B cell (primary cell): ENCODE measurements around the gene NHS. TPM values are rescaled to one million over a fixed set of nuclear protein-coding genes. Genes with fewer than 3 reads are reported as not detected.

Experiments
- ATAC-seq: fragments of 200-7000 bp; cut with Tn5 transposase; one replicate; pipeline ENCODE4 v1.10.0; 2021; ENCODE audit warnings: low read depth, mild to moderate bottlenecking, moderate number of reproducible peaks, moderate library complexity
- CTCF ChIA-PET: fragments of 350-600 bp; sonication (Branson Sonifier 250); formaldehyde crosslinking; loops from one replicate; lab custom pipeline; 2021; ENCODE audit warnings: antibody characterized with exemption, inconsistent platforms; lab: Charles Lee
- POLR2A ChIA-PET: fragments of 350-600 bp; sonication (Branson Sonifier 250); formaldehyde crosslinking; loops from one replicate; lab custom pipeline; 2021; ENCODE audit warnings: antibody characterized with exemption; lab: Charles Lee
- DNase-seq: peaks from one replicate; pipeline ENCODE4 v3.0.0; 2013
- H2AFZ ChIP-seq: 2 replicates; pipeline ENCODE4 v1.6.1; 2012; ENCODE audit warnings: mild to moderate bottlenecking, low read depth, low read length; ENCODE audit not compliant: insufficient read depth, poor library complexity, severe bottlenecking
- H3K27ac ChIP-seq, 2 donors: 1 replicate in 1 of 2; 2 replicates in 1 of 2; pipeline ENCODE4 v1.5.1; 2012 to 2013; ENCODE audit warnings: low read length in 2 of 2, mild to moderate bottlenecking in 2 of 2, moderate library complexity in 1 of 2
- H3K27me3 ChIP-seq, 4 experiments: fragments of 200-600 bp in 1 of 4; sonication (generic) in 1 of 4; replicated peaks in 1 of 4; 1 replicate in 2 of 4; 2 replicates in 2 of 4; pipeline versions ENCODE4 v1.6.1 to v1.7.0; 2013 to 2016; ENCODE audit warnings: low read length in 3 of 4, mild to moderate bottlenecking in 2 of 4, mixed read lengths in 1 of 4, moderate library complexity in 1 of 4; ENCODE audit not compliant: insufficient read depth in 4 of 4, control insufficient read depth in 3 of 4; ENCODE audit errors: control extremely low read depth in 1 of 4
- H3K36me3 ChIP-seq, 2 experiments: replicated peaks in 1 of 2; 1 replicate in 1 of 2; 2 replicates in 1 of 2; pipeline versions ENCODE4 v1.6.1 to v1.7.1; 2013; ENCODE audit warnings: low read length in 1 of 2; ENCODE audit not compliant: insufficient read depth in 2 of 2, control insufficient read depth in 1 of 2; ENCODE audit errors: control extremely low read depth in 1 of 2, extremely low read depth in 1 of 2
- H3K4me1 ChIP-seq, 2 donors: fragments of 200-600 bp in 1 of 2; sonication (generic) in 1 of 2; 1 replicate in 1 of 2; 2 replicates in 1 of 2; pipeline versions ENCODE4 v1.5.1 to v1.6.1; 2013 to 2017; ENCODE audit warnings: low read length in 2 of 2; ENCODE audit not compliant: control insufficient read depth in 2 of 2, insufficient read depth in 2 of 2
- H3K4me2 ChIP-seq: replicated peaks from 2 replicates; pipeline ENCODE3; 2012; ENCODE audit warnings: mild to moderate bottlenecking, low read depth, low read length; ENCODE audit not compliant: poor library complexity, severe bottlenecking
- H3K4me3 ChIP-seq, 5 experiments: fragments of 200-600 bp in 1 of 5; sonication (generic) in 1 of 5; 1 replicate in 3 of 5; 2 replicates in 2 of 5; pipeline versions ENCODE4 v1.5.1 to v1.7.0; 2011 to 2016; ENCODE audit warnings: low read length in 4 of 5, mild to moderate bottlenecking in 4 of 5, low read depth in 2 of 5, control low read depth in 1 of 5, moderate library complexity in 1 of 5; ENCODE audit not compliant: insufficient read depth in 1 of 5; ENCODE audit errors: control extremely low read depth in 1 of 5, extremely low read depth in 1 of 5
- H3K79me2 ChIP-seq: fragments of 200-600 bp; sonication (generic); one replicate; pipeline ENCODE4 v1.6.0; 2016; ENCODE audit warnings: low read length; ENCODE audit not compliant: control insufficient read depth, insufficient read depth
- H3K9ac ChIP-seq: fragments of 200-600 bp; sonication (generic); 2 replicates; pipeline ENCODE4 v1.6.1; 2017; ENCODE audit warnings: mild to moderate bottlenecking, low read length, moderate library complexity
- H3K9me3 ChIP-seq, 3 donors: one replicate each; pipeline versions ENCODE4 v1.6.1 to v1.7.1; 2013; ENCODE audit warnings: low read length in 2 of 3; ENCODE audit not compliant: control insufficient read depth in 2 of 3, insufficient read depth in 1 of 3; ENCODE audit errors: control extremely low read depth in 1 of 3
- H4K20me1 ChIP-seq: 2 replicates; pipeline ENCODE4 v1.6.0; 2012; ENCODE audit warnings: mild to moderate bottlenecking, low read length; ENCODE audit not compliant: insufficient read depth, control insufficient read depth, poor library complexity, severe bottlenecking
- H3K27ac Mint-ChIP-seq: one replicate; pipeline ENCODE4 v1.8.0; 2021; ENCODE audit warnings: mixed read lengths
- H3K27me3 Mint-ChIP-seq: one replicate; pipeline ENCODE4 v1.8.0; 2021; ENCODE audit warnings: mixed read lengths
- H3K4me1 Mint-ChIP-seq: one replicate; pipeline ENCODE4 v1.8.0; 2021; ENCODE audit warnings: mixed read lengths
- H3K4me3 Mint-ChIP-seq: one replicate; pipeline ENCODE4 v1.8.0; 2021; ENCODE audit warnings: mixed read lengths
- H3K9me3 Mint-ChIP-seq: one replicate; pipeline ENCODE4 v1.8.0; 2022; ENCODE audit warnings: mixed read lengths; ENCODE audit not compliant: insufficient read depth
- CTCF ChIP-seq: fragments of 200-600 bp; IDR thresholded peaks from one replicate; pipeline ENCODE4 v1.8.0; 2022; ENCODE audit warnings: antibody characterized with exemption, mild to moderate bottlenecking
- EZH2 ChIP-seq: IDR thresholded peaks from 2 replicates; pipeline ENCODE4 v1.6.1; 2012; ENCODE audit warnings: borderline replicate concordance, low read depth, mild to moderate bottlenecking, moderate library complexity, low read length; ENCODE audit not compliant: insufficient read depth, poor library complexity, severe bottlenecking
- WGBS: methylation state at CpG from one replicate; pipeline ENCODE4 v1.1.5; 2013; ENCODE audit warnings: missing lambda C conversion rate; ENCODE audit not compliant: insufficient coverage; 5-methylcytosine and 5-hydroxymethylcytosine counted together
- intact Hi-C: fragments of 100-400 bp; cut with micrococcal nuclease; formaldehyde crosslinking; loops from one replicate; pipeline ENCODE4 v1.10.0; 2022
- polyA plus RNA-seq: library from polyadenylated mRNA; depleted of rRNA; stranded (reverse); fragments of >200 nt; gene quantifications from 2 replicates; pipeline ENCODE4 v1.2.3, GENCODE V29; 2012
- total RNA-seq, 2 donors: library from RNA; stranded (reverse); fragments of 120-200 nt in 1 of 2; gene quantifications; 1 replicate in 1 of 2; 2 replicates in 1 of 2; pipeline versions ENCODE4 v1.2.3 to v1.2.4, GENCODE V29; 2013 to 2022

NHS gene
- total and polyA plus RNA-seq, 2 donors (not counting 1 experiment from before 2014, with no cell fraction given): not detected

- TF ChIP-seq CTCF: no peak
- no peak for TF ChIP-seq EZH2
- POLR2A ChIA-PET: no interaction called here
- H3K27ac Mint-ChIP-seq: no peak overlapping the region
- Histone ChIP-seq H2AFZ (no peak overlapping the region), H3K27ac (no peak overlapping the region), H3K9ac (no peak overlapping the region), H3K4me3 (no peak overlapping the region), H3K4me1 (no peaks in the 10 kb centered on the region), H4K20me1 (no peaks in the 10 kb centered on the region), H3K36me3 (peaks cover 0 to 2% of the 10 kb centered on the region in 2 experiments), H3K9me3 (no peaks in the 10 kb centered on the region), H3K27me3 (no peaks in the 10 kb centered on the region), H3K79me2 (no peaks in the 10 kb centered on the region), H3K4me2 (no peak overlapping the region)
- intact Hi-C loops: no loop called here
- no peaks in the 10 kb centered on the region for H3K9me3 Mint-ChIP-seq
- 100% methylated on average over 1 of the region's 5 CpGs for WGBS
- peaks cover 2% of the 10 kb centered on the region for H3K4me1 Mint-ChIP-seq
- no peak overlapping the region for H3K4me3 Mint-ChIP-seq
- no peak for ATAC-seq
- DNase-seq: no peak
- CTCF ChIA-PET: no interaction called here
- no peaks in the 10 kb centered on the region for H3K27me3 Mint-ChIP-seq
Observed at GRCh38 chrX:17747692-17748091, 372.7 kb downstream of the NHS start.

GRCh38 chrX:17748684-17749083 is 373.7 kb downstream of the NHS start:
- Histone ChIP-seq H3K4me3 (no peak overlapping the region), H3K27ac (no peak overlapping the region), H3K4me1 (no peaks in the 10 kb centered on the region), H3K36me3 (peaks cover 0 to 2% of the 10 kb centered on the region in 2 experiments), H3K9me3 (no peaks in the 10 kb centered on the region), H2AFZ (no peak overlapping the region), H4K20me1 (no peaks in the 10 kb centered on the region), H3K79me2 (no peaks in the 10 kb centered on the region), H3K27me3 (no peaks in the 10 kb centered on the region), H3K9ac (no peak overlapping the region), H3K4me2 (no peak overlapping the region)
- intact Hi-C loops: no loop called here
- ATAC-seq (no peak), DNase-seq (no peak)
- TF ChIP-seq EZH2 (no peak), CTCF (no peak)
- Mint-ChIP-seq H3K4me3 (no peak overlapping the region), H3K9me3 (no peaks in the 10 kb centered on the region), H3K4me1 (no peaks in the 10 kb centered on the region), H3K27ac (no peak overlapping the region), H3K27me3 (no peaks in the 10 kb centered on the region)
- WGBS: no CpG with 5 or more reads among the region's 5 CpGs
- ChIA-PET CTCF (no interaction called here), POLR2A (no interaction called here)
